ENCODE data around the gene EPN3.

DNA sequence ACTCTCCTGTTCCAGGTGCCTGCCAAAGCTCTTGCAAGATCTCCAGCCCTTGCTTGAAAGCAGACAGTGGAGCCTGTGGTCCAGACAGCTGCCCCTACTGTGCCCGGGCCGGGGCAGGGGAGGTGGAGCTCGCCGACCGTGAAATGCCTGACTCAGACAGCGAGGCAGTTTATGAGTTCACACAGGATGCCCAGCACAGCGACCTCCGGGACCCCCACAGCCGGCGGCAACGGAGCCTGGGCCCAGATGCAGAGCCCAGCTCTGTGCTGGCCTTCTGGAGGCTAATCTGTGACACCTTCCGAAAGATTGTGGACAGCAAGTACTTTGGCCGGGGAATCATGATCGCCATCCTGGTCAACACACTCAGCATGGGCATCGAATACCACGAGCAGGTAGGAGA is 45.6 kb downstream of the EPN3 start:
- TF ChIP-seq, protein P1, sequence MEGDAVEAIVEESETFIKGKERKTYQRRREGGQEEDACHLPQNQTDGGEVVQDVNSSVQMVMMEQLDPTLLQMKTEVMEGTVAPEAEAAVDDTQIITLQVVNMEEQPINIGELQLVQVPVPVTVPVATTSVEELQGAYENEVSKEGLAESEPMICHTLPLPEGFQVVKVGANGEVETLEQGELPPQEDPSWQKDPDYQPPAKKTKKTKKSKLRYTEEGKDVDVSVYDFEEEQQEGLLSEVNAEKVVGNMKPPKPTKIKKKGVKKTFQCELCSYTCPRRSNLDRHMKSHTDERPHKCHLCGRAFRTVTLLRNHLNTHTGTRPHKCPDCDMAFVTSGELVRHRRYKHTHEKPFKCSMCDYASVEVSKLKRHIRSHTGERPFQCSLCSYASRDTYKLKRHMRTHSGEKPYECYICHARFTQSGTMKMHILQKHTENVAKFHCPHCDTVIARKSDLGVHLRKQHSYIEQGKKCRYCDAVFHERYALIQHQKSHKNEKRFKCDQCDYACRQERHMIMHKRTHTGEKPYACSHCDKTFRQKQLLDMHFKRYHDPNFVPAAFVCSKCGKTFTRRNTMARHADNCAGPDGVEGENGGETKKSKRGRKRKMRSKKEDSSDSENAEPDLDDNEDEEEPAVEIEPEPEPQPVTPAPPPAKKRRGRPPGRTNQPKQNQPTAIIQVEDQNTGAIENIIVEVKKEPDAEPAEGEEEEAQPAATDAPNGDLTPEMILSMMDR (IDR thresholded peaks at IDR 0.05) = no peak
- TF ChIP-seq POLR2AphosphoS5 (IDR thresholded peaks at IDR 0.05) = no peak

Data from suprapubic skin (tissue), 3 donors.